DND-41 (cell line): Measurements from ENCODE around the gene MAN2B2.

Source experiments
- EZH2 ChIP-seq: IDR thresholded peaks from 3 replicates; pipeline ENCODE4 v1.6.1; 2012; ENCODE audit warnings: borderline replicate concordance, low read depth, mild to moderate bottlenecking, moderate library complexity, low read length, inconsistent platforms; ENCODE audit not compliant: severe bottlenecking
- TF ChIP-seq, protein P1 (sequence below): IDR thresholded peaks from 2 replicates; pipeline ENCODE4 v1.5.1; 2012; ENCODE audit warnings: borderline replicate concordance, low read length, moderate library complexity, mild to moderate bottlenecking; ENCODE audit not compliant: poor library complexity, severe bottlenecking; ENCODE audit errors: extremely low read depth

- TF ChIP-seq, protein P1, sequence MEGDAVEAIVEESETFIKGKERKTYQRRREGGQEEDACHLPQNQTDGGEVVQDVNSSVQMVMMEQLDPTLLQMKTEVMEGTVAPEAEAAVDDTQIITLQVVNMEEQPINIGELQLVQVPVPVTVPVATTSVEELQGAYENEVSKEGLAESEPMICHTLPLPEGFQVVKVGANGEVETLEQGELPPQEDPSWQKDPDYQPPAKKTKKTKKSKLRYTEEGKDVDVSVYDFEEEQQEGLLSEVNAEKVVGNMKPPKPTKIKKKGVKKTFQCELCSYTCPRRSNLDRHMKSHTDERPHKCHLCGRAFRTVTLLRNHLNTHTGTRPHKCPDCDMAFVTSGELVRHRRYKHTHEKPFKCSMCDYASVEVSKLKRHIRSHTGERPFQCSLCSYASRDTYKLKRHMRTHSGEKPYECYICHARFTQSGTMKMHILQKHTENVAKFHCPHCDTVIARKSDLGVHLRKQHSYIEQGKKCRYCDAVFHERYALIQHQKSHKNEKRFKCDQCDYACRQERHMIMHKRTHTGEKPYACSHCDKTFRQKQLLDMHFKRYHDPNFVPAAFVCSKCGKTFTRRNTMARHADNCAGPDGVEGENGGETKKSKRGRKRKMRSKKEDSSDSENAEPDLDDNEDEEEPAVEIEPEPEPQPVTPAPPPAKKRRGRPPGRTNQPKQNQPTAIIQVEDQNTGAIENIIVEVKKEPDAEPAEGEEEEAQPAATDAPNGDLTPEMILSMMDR: no peak
- no peak for TF ChIP-seq EZH2
Measured at GRCh38 chr4:6591313-6591712, 16.3 kb downstream of the MAN2B2 start.
